ENCODE results near the gene USP5. TPM values are rescaled to one million over a fixed set of nuclear protein-coding genes. Genes with fewer than 3 reads are reported as not detected.

Gene USP5
- total RNA-seq, 2 donors from 2014 or later, result 91.7 to 105 TPM

GRCh38 chr12:6822426-6823135 lies 29.4 kb upstream of the USP5 start:
- peaks cover 52 to 58% of the 10 kb centered on the region in 2 donors for H3K27me3 Mint-ChIP-seq

GRCh38 chr12:6823182-6824084 lies 28.5 kb upstream of the USP5 start:
- Mint-ChIP-seq H3K36me3 (no peaks in the 10 kb centered on the region), H3K27me3 (peaks cover 55 to 62% of the 10 kb centered on the region in 2 donors), H3K4me1 (ENCODE audit: low read depth in 2 of 2) (peaks cover 13 to 23% of the 10 kb centered on the region in 2 donors), H3K9me3 (no peaks in the 10 kb centered on the region), H3K4me3 (no peak overlapping the region), H3K27ac (peak overlapping the region in 1 of 2 donors; percentile 34)
- DNase-seq (ENCODE audit: low spot score) (no peak), ATAC-seq (no peak)

More at GRCh38 chr12:6822426-6823135, 29.4 kb upstream of the USP5 start:
- H3K9me3 Mint-ChIP-seq, result no peaks in the 10 kb centered on the region
- ATAC-seq, result no peak
- H3K27ac Mint-ChIP-seq, result peak overlapping the region in 1 of 2 donors; percentile 34
- DNase-seq (ENCODE audit: low spot score), result no peak
- H3K4me3 Mint-ChIP-seq, result no peak overlapping the region
- no peaks in the 10 kb centered on the region for H3K36me3 Mint-ChIP-seq
- peaks cover 12 to 19% of the 10 kb centered on the region in 2 donors for H3K4me1 Mint-ChIP-seq (ENCODE audit: low read depth in 2 of 2)

- no peak for DNase-seq (ENCODE audit: low spot score)
- ATAC-seq, result no peak
- Mint-ChIP-seq H3K4me1 (ENCODE audit: low read depth in 2 of 2) (peaks cover 17 to 28% of the 10 kb centered on the region in 2 donors), H3K9me3 (no peaks in the 10 kb centered on the region), H3K4me3 (no peak overlapping the region), H3K27ac (no peak overlapping the region), H3K36me3 (no peaks in the 10 kb centered on the region), H3K27me3 (peaks cover 60 to 67% of the 10 kb centered on the region in 2 donors)
Observed at GRCh38 chr12:6824085-6824775, 27.7 kb upstream of the USP5 start.

- no peak for DNase-seq (ENCODE audit: low spot score)
- peaks cover 19 to 31% of the 10 kb centered on the region in 2 donors for H3K4me1 Mint-ChIP-seq (ENCODE audit: low read depth in 2 of 2)
- no peak overlapping the region for H3K4me3 Mint-ChIP-seq
- H3K27me3 Mint-ChIP-seq, result peaks cover 63 to 68% of the 10 kb centered on the region in 2 donors
- H3K36me3 Mint-ChIP-seq, result no peaks in the 10 kb centered on the region
- no peaks in the 10 kb centered on the region for H3K9me3 Mint-ChIP-seq
- no peak overlapping the region for H3K27ac Mint-ChIP-seq
- ATAC-seq, result no peak
Observed at GRCh38 chr12:6824901-6825381, 27.0 kb upstream of the USP5 start.

- ATAC-seq (peak; percentile 67 to 79), DNase-seq (ENCODE audit: low spot score) (peak; percentile 78)
- Mint-ChIP-seq H3K9me3 (no peaks in the 10 kb centered on the region), H3K4me3 (no peak overlapping the region), H3K27me3 (peaks cover 64 to 67% of the 10 kb centered on the region in 2 donors), H3K36me3 (no peaks in the 10 kb centered on the region), H3K4me1 (ENCODE audit: low read depth in 2 of 2) (peaks cover 19 to 34% of the 10 kb centered on the region in 2 donors), H3K27ac (no peak overlapping the region)
Observed at GRCh38 chr12:6825398-6826124, 26.4 kb upstream of the USP5 start.

- Mint-ChIP-seq H3K9me3 (no peaks in the 10 kb centered on the region), H3K4me3 (no peak overlapping the region), H3K27ac (no peak overlapping the region), H3K27me3 (peaks cover 64 to 68% of the 10 kb centered on the region in 2 donors), H3K36me3 (no peaks in the 10 kb centered on the region), H3K4me1 (ENCODE audit: low read depth in 2 of 2) (peaks cover 19 to 32% of the 10 kb centered on the region in 2 donors)
- ATAC-seq (no peak), DNase-seq (ENCODE audit: low spot score) (no peak)
Observed at GRCh38 chr12:6826125-6826733, 25.7 kb upstream of the USP5 start.

- Mint-ChIP-seq H3K27ac (no peak overlapping the region), H3K9me3 (no peaks in the 10 kb centered on the region)
Observed at GRCh38 chr12:6826734-6827436, 25.1 kb upstream of the USP5 start.

GRCh38 chr12:6827437-6827911 lies 24.5 kb upstream of the USP5 start:
- Mint-ChIP-seq H3K27me3 (peaks cover 68 to 73% of the 10 kb centered on the region in 2 donors), H3K4me3 (peak overlapping the region; percentile 51), H3K9me3 (no peaks in the 10 kb centered on the region), H3K27ac (no peak overlapping the region), H3K36me3 (no peaks in the 10 kb centered on the region), H3K4me1 (ENCODE audit: low read depth in 2 of 2) (peaks cover 19 to 27% of the 10 kb centered on the region in 2 donors)
- ATAC-seq (no peak), DNase-seq (ENCODE audit: low spot score) (no peak)

More at GRCh38 chr12:6826734-6827436, 25.1 kb upstream of the USP5 start:
- Mint-ChIP-seq H3K4me3 (peak overlapping the region; percentile 51), H3K36me3 (no peaks in the 10 kb centered on the region), H3K27me3 (peaks cover 68 to 75% of the 10 kb centered on the region in 2 donors), H3K4me1 (ENCODE audit: low read depth in 2 of 2) (peaks cover 19 to 30% of the 10 kb centered on the region in 2 donors)
- DNase-seq (ENCODE audit: low spot score) (no peak), ATAC-seq (no peak)

- DNase-seq (ENCODE audit: low spot score) (no peak), ATAC-seq (peak; percentile 26 to 37)
- Mint-ChIP-seq H3K4me3 (peak within 1 kb of the TSS; percentile 83), H3K36me3 (no peaks in the 10 kb centered on the region), H3K27me3 (peaks cover 62 to 67% of the 10 kb centered on the region in 2 donors), H3K27ac (peak within 1 kb of the TSS in 1 of 2 donors; percentile 61), H3K4me1 (ENCODE audit: low read depth in 2 of 2) (peaks cover 19 to 22% of the 10 kb centered on the region in 2 donors), H3K9me3 (no peaks in the 10 kb centered on the region)
Observed at GRCh38 chr12:6827982-6828780, 23.8 kb upstream of the USP5 start, which contains the start of gene P3H3. Gene P3H3, plus strand, starts transcription at chr12:6828407. Its CDS starts 34 bp downstream, at chr12:6828441.

- Mint-ChIP-seq H3K27ac (peak overlapping the region in 1 of 2 donors; percentile 61), H3K27me3 (peaks cover 59 to 67% of the 10 kb centered on the region in 2 donors), H3K4me1 (ENCODE audit: low read depth in 2 of 2) (peaks cover 19 to 22% of the 10 kb centered on the region in 2 donors), H3K4me3 (peak overlapping the region; percentile 83), H3K36me3 (no peaks in the 10 kb centered on the region), H3K9me3 (no peaks in the 10 kb centered on the region)
- peak; percentile 37 to 59 for ATAC-seq
- DNase-seq (ENCODE audit: low spot score), result no peak
Observed at GRCh38 chr12:6828781-6829535, 23.0 kb upstream of the USP5 start.
